ENCODE measurements around the gene RNF215.

DNA sequence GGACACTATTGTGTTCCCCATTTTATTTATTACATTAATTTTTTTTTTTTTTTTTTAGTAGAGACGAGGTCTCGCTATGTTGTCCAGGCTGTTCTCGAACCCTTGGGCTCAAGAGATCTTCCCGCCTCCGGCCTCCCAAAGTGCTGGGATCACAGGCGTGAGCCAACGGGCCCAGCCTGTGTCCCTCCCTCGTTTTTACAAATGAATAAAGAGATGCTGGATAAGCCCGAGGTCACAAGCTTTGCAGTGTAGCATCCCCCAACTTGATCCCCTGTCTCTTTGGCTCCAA lies 38.1 kb upstream of the RNF215 start:
- TF ChIP-seq POLR2A (IDR thresholded peaks at IDR 0.05; ENCODE audit: low read depth, low read length) (no peak), TAF1 (IDR thresholded peaks at IDR 0.05; ENCODE audit: low read depth, low read length) (no peak), POU2F2 (IDR thresholded peaks at IDR 0.05; ENCODE audit: low read depth, low read length) (no peak), POLR2AphosphoS5 (IDR thresholded peaks at IDR 0.05; ENCODE audit: low read depth, low read length) (no peak), PAX5 (IDR thresholded peaks at IDR 0.05; ENCODE audit: insufficient read depth, low read length, severe bottlenecking) (no peak)
